KMS-11 (cell line): Measurements from ENCODE around the gene TAF6.

Experiments
- H2AFZ ChIP-seq: fragments of 200-600 bp; sonication (generic); 2 replicates; pipeline ENCODE4 v1.6.1; 2016; ENCODE audit warnings: antibody characterized with exemption, mixed run types, low read depth
- H3K27ac ChIP-seq: fragments of 200-600 bp; sonication (generic); 2 replicates; pipeline ENCODE4 v1.6.1; 2016; ENCODE audit warnings: mild to moderate bottlenecking, mixed run types
- H3K27me3 ChIP-seq: fragments of 200-600 bp; sonication (generic); 2 replicates; pipeline ENCODE4 v1.6.1; 2017; ENCODE audit warnings: mild to moderate bottlenecking, low read depth, mixed run types, moderate library complexity; ENCODE audit not compliant: insufficient read depth
- H3K36me3 ChIP-seq: fragments of 200-600 bp; sonication (generic); 2 replicates; pipeline ENCODE4 v1.6.1; 2017; ENCODE audit warnings: mild to moderate bottlenecking, mixed run types; ENCODE audit not compliant: insufficient read depth
- H3K4me1 ChIP-seq: fragments of 200-600 bp; sonication (generic); 2 replicates; pipeline ENCODE4 v1.6.1; 2016; ENCODE audit warnings: mild to moderate bottlenecking, low read depth, mixed run types; ENCODE audit not compliant: poor library complexity, severe bottlenecking
- H3K4me2 ChIP-seq: fragments of 200-600 bp; sonication (generic); 2 replicates; pipeline ENCODE4 v1.7.0; 2016; ENCODE audit warnings: mild to moderate bottlenecking, mixed run types
- H3K4me3 ChIP-seq: fragments of 200-600 bp; sonication (generic); IDR thresholded peaks from 2 replicates; pipeline ENCODE4 v1.6.1; 2017; ENCODE audit warnings: low read depth, low read length, mixed read lengths; ENCODE audit not compliant: insufficient read depth
- H3K79me2 ChIP-seq: fragments of 200-600 bp; sonication (generic); 2 replicates; pipeline ENCODE4 v1.6.1; 2016; ENCODE audit warnings: low read depth, mixed run types; ENCODE audit not compliant: insufficient read depth
- H3K9ac ChIP-seq: fragments of 200-600 bp; sonication (generic); 2 replicates; pipeline ENCODE4 v1.6.1; 2016; ENCODE audit warnings: mild to moderate bottlenecking, mixed run types
- H4K20me1 ChIP-seq: fragments of 200-600 bp; sonication (generic); 2 replicates; pipeline ENCODE4 v1.6.1; 2016; ENCODE audit warnings: mild to moderate bottlenecking, mixed run types; ENCODE audit not compliant: insufficient read depth
- CTCF ChIP-seq: fragments of 200-600 bp; sonication (generic); conservative IDR thresholded peaks from 2 replicates; pipeline ENCODE4 v1.6.1; 2017; ENCODE audit warnings: low read depth, mild to moderate bottlenecking, antibody characterized with exemption, low read length, moderate library complexity, mixed read lengths

TAF6 gene

GRCh38 chr7:100071018-100071723 is 48.0 kb downstream of the TAF6 start:
- Histone ChIP-seq H3K9ac (no peak overlapping the region), H3K27ac (no peak overlapping the region), H3K27me3 (no peaks in the 10 kb centered on the region), H3K4me2 (no peak overlapping the region), H4K20me1 (no peaks in the 10 kb centered on the region), H3K4me3 (no peak overlapping the region), H3K4me1 (no peaks in the 10 kb centered on the region), H3K36me3 (peaks cover 26% of the 10 kb centered on the region; the same call in 1 of the 2 replicates), H3K79me2 (no peaks in the 10 kb centered on the region), H2AFZ (no peak overlapping the region)
- no peak for TF ChIP-seq CTCF

GRCh38 chr7:100069991-100070390 is 49.2 kb downstream of the TAF6 start:
- no peaks in the 10 kb centered on the region for H3K79me2 ChIP-seq
- H3K4me2 ChIP-seq: no peak overlapping the region
- H3K27me3 ChIP-seq: no peaks in the 10 kb centered on the region
- H3K4me1 ChIP-seq: no peaks in the 10 kb centered on the region
- H3K9ac ChIP-seq: no peak overlapping the region
- H2AFZ ChIP-seq: no peak overlapping the region
- H3K27ac ChIP-seq: no peak overlapping the region
- no peaks in the 10 kb centered on the region for H4K20me1 ChIP-seq
- TF ChIP-seq CTCF: no peak
- H3K4me3 ChIP-seq: no peak overlapping the region
- peaks cover 23% of the 10 kb centered on the region; the same call in 1 of the 2 replicates for H3K36me3 ChIP-seq

- Histone ChIP-seq H3K27ac (no peak overlapping the region), H3K27me3 (no peaks in the 10 kb centered on the region), H3K4me2 (no peak overlapping the region), H3K36me3 (peaks cover 9% of the 10 kb centered on the region; the same call in 1 of the 2 replicates), H2AFZ (no peak overlapping the region), H3K9ac (no peak overlapping the region), H4K20me1 (no peaks in the 10 kb centered on the region), H3K4me1 (no peaks in the 10 kb centered on the region), H3K79me2 (no peaks in the 10 kb centered on the region), H3K4me3 (no peak overlapping the region)
- TF ChIP-seq CTCF: no peak
These were observed 52.2 kb downstream of the TAF6 start for GRCh38 chr7:100066953-100067352.

GRCh38 chr7:100065452-100066186 is 53.5 kb downstream of the TAF6 start:
- H3K4me2 ChIP-seq: no peak overlapping the region
- no peaks in the 10 kb centered on the region for H3K79me2 ChIP-seq
- H4K20me1 ChIP-seq: no peaks in the 10 kb centered on the region
- no peak for TF ChIP-seq CTCF
- H3K27me3 ChIP-seq: no peaks in the 10 kb centered on the region
- no peak overlapping the region for H2AFZ ChIP-seq
- H3K4me1 ChIP-seq: no peaks in the 10 kb centered on the region
- no peak overlapping the region for H3K9ac ChIP-seq
- peaks cover 4% of the 10 kb centered on the region; the same call in 1 of the 2 replicates for H3K36me3 ChIP-seq
- no peak overlapping the region for H3K4me3 ChIP-seq
- H3K27ac ChIP-seq: no peak overlapping the region
